ENCODE data around the gene SCYGR3.

The SCYGR3 gene

GRCh38 chr2:227614740-227615139, at the start of gene SCYGR3:
Gene SCYGR3, minus strand, starts transcription at chr2:227614840. Its CDS starts 0 bp downstream, at chr2:227614840.
- no peak for DNase-seq

DNA sequence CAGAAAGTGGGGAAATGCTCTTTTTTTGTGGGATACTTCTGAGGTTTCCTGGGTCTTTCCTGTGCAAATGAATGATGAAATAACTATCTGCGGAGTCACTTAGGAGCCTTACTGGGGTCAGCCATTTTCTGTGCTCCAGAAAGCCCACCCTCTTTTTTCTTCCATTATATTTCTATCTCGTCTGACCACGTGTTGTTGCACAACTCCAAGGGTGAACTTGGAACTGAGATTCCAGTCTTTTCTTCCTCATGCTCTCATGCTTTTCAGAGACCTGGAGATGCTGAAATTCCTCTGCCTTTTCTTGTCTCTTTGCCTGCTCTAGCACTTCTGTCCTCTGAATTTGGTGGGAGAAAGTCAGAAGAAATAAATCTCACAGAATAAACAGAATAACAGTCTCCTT, 47.2 kb upstream of the SCYGR3 start:
- no peak for DNase-seq

DNA sequence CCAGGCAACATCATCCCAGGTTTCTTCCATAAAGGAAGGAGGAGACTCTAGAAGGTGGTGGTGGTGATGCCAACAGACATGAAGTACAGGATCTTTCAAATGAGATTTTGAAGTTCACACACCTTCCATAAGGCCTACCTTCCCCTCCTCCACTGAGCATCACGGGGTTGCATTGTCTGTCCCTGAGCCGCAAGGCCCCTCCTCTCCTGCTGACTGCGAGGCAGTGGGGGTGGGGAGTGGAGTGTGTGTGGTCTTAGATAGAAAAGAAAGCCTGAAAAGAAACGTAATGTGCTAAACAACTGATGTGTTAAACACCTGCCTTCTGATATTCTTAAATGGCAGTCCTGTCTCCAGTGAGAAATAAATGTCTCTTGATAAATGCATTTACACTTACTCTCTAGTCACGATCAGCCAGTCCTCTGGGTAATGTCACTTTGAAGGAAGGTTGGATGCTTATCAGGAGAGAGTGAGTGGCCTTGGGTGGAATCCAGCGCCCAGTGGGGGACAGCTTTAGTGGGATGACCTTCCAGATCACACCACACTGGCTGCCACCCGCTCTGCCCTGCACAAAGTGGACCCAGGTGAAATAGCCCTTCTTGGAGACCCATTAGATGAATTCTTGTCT, 46.5 kb upstream of the SCYGR3 start:
- no peak for DNase-seq

DNA sequence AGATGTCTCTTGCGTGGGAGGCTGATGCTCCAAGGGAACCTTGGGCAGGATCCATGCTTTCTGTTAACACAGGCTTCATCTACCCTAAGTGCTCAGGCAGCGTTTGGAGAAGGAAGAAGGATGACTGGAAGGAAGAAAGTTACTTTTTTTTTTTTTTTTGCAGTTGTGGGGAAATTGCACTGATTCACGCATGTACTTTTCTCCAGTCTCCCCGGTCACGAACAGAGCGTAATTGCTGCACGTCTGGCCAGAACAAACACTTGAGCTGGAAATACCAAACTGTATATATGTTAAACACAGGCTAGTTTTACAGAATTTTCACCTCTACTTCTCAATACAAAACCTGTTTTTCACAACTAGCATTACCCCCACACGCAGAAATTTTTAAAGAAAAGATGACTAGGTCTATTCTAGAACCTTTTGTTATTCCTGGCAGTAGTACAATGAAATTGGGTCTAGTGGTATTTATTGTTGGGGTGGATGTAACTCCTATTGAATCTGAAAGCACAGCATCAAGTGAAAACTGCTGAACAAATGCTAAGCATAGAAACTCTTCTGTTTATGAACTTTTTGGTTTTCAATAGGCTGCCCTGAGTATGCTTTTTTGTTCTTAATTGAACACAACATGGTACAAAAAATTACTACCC, 42.7 kb upstream of the SCYGR3 start:
- DNase-seq, result no peak

GRCh38 chr2:227655454-227655853, 40.8 kb upstream of the SCYGR3 start:
- DNase-seq, result no peak

DNA sequence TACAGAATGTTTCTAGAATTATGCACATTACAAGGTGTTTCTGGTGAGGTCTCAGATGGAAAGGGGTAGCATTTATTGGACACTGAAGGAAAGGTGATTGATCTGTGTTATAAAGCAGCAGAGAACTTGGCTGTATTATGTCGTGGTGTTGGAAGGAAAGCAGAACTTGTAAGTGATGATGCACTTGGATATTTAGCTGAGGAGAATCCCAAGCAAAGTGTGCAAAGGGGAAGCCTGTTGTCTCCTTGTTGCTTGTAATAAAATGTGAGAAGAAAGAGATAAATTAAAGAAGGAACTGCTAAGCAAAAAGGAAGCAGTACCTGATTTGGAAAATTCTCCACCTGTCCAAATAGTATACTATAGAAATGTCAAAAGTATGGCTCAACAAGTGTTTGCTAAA, 39.8 kb upstream of the SCYGR3 start:
- no peak for DNase-seq

DNA sequence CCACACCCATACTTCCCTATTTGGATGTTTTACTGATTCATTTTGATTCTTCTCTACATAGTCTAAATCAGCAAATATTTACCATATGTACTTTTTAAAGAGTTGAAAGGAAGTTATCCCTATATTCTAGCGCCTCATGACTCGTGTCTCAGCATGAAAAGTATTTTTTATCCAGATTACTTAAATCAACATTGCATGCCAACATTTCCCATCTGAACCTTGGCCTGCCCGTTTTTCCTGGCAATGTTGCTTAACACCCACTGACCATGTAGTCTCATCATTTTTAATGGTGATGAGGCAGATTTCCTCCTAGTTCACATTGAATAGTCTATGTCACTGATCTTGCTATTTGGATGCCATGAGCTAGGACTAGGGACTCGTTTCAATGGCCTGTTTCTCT, 38.8 kb upstream of the SCYGR3 start:
- no peak for DNase-seq

DNA sequence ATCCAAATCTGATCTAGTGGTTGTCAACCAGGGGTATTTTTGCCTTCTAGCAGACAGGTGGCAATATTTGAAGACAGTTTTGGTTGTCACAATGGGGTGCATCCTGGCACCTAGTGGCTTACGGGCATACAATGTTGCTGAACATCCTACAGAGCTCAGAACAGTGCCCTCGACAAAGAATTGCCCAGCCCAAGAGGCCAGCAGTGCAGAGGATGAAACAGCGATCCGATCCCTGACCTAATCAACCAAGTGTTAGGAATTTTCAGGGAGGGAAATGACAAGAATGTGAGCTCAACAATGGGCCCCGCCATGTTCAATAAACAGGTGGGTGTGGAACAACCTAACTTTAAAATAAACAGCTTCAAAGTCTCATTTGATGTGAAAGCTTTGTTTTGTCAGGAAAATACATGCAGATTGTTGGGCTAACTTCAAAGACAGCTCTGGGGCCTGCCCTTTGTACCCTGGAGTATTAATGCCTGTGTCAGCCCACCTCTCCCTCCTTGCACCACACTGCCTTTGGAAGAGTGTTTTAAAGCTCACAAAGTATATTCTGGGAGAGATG, 29.4 kb upstream of the SCYGR3 start:
- no peak for DNase-seq

DNA sequence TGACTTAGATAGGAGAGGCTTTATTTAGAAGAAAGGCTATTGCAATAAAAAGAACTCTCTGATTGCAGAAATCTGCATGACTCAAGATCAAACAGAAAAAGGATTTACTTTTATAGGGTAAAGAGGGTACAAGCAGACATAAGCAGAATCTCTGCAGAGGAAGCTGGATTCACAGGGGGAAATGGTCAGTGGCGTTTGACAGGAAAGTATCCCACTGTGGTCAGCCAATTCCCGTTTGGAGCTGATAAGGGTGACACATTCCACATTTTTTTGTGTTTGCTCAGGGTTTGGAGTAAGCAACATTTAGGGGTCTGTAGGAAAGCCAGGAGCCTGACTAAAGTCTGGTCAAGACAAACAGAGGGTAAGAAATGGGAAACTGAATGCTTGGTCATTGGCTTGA, 28.0 kb upstream of the SCYGR3 start:
- no peak for DNase-seq

DNA sequence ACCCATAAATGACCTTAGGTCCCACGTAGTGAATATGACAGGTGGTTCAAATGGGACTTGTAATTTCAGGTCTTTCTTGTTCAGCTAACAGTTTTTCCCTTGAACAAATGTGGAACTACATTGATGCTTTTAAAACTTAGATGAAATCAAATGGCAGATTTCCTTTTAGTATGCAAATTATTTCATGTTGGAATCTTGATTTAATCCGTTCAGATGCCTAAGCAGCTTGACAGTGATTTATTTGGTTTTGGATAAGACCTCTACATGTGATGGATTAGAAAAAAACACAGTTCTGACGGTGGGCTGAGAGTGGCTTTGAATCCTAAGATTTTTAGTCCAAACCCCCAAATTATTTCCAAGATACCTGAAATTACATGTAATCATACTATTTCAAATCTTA, 19.6 kb upstream of the SCYGR3 start:
- DNase-seq, result no peak

- DNase-seq, result no peak
Observed at GRCh38 chr2:227632827-227633226, 18.2 kb upstream of the SCYGR3 start.

GRCh38 chr2:227630322-227630721, 15.7 kb upstream of the SCYGR3 start:
- no peak for DNase-seq

DNA sequence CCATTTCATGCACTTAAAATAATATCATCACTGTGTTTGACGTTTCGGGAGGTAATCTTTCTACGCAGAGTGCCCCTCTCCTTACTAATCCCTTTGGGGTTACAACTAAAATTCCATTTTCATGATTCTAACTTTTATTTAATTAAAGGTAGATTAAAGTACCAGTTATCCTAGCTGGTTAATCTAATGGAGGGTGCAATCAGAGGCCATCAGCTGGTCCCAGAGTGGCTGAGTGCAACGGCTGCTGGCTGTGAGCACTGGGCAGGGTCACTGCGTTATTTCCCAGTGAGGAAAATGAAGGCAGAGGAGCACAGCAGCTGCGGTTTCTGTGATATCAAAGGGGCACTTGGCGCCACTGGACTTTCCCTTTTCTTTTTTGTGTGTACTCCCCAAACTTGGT, 14.8 kb upstream of the SCYGR3 start:
- no peak for DNase-seq

- DNase-seq, result no peak
Observed at GRCh38 chr2:227627769-227628168, 13.1 kb upstream of the SCYGR3 start.

DNA sequence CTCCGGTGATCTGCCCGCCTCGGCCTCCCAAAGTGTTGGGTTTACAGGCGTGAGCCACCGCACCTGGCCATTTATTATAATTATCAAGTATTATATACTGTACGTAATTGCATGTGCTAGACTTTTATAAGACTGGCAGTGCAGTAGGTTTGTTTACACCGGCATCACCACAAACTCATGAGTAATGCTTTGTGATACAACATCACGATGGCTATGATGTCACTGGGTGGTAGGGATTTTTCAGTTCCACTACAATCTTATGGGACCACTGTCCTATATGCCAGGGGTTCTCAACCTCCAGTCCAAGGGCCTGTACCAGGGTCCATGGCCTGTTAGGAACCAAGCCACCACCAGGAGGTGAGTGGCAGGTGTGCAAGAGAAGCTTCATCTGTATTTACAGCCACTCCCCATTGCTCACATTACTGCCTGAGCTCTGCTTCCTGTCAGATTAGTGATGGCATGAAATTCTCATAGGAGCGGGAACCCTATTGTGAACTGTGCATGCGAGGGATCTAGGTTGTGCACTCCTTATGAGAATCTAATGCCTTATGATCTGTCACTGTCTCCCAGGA, 12.0 kb upstream of the SCYGR3 start:
- DNase-seq, result no peak

DNA sequence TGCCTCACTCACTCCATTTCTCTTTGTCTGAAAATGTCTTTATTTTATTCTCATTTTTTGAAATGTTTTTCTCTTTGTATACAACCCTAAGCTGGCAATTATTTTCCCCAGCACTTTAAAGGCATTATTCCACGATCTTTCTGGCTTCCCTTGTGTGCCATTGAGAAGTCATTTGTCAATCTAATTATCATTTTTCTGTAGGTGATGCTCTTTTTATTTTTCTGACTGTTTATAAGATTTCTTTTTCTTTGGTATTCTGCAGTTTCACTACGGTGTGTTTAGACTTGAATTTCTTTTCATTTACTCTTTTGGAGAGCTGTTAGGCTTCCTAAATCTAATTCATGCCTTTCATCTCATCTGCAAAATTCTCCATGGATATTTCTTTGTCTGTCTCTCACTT, 10.8 kb upstream of the SCYGR3 start:
- DNase-seq, result no peak

DNA sequence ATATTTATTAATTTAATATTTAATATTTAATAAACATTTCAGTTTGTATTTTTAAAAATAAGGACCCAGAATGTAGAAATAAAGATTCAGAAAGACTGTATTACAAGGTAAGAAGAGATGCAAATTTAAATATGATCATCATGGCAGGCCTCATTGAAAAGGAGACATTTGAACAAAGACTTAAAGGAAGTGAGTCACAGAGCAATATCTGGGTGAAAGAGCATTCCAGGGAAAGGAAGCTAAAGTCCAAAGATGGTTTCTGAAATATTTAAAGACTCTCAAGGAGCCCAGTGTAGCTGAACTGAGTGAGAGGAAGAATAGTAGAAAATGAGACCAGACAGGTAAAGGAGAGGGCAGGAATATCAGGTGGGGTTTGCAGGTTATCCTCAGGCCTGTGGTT, 8.6 kb upstream of the SCYGR3 start:
- DNase-seq, result no peak

- DNase-seq, result no peak
Observed at GRCh38 chr2:227617316-227618230, 2.9 kb upstream of the SCYGR3 start, which contains the start of gene SCYGR4. Gene SCYGR4, plus strand, starts transcription at chr2:227617498. Its CDS starts 0 bp downstream, at chr2:227617498.

GRCh38 chr2:227616631-227617030, 2.0 kb upstream of the SCYGR3 start:
- no peak for DNase-seq

DNA sequence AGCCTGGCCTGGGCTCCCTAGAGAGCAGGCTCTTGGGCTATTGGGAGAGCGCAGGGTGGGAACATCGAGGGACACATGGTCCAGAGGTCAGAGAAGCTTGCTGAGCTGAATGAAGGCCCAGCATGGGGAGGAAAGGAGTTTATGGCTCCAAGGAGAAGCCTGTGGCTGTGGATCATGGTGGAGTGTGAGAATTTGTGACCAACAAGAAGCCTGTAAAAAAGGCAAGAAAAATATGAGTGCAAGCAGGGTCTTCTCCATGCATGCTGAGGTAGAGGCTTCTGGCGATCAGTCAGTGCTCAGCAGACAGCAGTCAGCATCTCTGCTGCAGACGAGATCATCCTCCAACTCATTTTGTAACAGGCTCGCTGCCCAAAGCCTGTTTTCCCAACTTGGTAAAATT, 1.3 kb upstream of the SCYGR3 start:
- no peak for DNase-seq

DNA sequence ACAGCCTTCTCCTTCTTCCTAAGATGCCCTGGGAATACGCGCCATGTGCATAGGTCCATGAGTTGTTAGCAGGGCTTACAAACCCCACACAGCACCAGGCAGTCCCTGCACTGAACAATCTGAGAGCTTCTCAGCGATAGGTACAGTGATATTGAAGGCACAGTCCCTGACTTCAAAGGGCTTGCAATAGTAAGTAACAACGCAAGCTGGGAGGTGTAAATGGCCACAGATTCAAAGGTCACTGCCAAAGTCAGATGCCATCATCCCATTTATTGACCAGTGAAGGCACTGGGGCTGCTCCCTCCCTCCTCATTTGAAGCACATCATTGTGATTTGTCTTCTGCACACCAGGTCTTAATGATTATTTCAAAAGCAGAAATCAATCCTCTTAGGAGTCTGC, 541 bp upstream of the SCYGR3 start:
- DNase-seq, result no peak

DNA sequence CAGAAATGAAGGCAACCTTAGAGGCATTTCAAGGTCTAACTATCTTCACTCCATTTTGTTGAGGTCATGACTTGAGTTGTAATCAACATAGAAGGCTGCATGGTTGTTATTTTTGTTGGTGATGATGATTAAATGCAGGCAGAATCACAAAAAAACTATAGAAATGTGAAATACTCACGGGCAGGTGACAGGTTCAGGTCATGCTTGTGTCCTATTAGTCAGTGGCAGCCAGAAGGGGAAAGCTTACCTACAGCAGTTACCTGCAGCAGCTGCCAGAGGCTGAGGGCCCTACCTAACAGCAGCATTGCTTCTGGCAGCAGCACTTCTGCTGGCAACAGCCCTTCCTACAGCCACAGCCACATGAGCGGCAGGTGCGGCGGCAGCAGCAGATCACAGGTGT, 394 bp downstream of the SCYGR3 start:
- no peak for DNase-seq

DNA sequence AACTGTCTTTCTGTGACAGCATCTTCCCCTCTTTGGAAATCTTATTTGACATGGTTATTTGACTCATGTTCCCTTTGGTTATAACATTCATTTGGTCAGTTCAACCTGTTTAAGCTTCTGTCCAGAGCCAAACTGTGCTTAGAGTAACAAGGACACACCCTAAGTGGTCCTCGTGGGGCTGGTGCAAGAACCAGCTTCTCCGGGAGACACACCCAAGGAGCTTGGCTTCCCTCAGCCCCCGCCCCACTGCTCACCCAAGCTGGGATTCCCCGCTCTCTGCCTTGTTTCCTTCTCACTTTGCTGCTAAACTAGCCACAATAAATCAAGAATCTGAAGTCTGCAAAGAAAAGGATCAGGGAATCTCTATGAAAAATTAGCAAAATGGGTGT, 1.4 kb downstream of the SCYGR3 start:
- DNase-seq, result no peak
